HG03066 (cell line): Measurements from ENCODE around the gene AVPR2.

Experiments used
- ATAC-seq: cut with Tn5 transposase; IDR thresholded peaks from one replicate; pipeline ENCODE4 v1.9.1; 2021; ENCODE audit warnings: low read depth; ENCODE audit not compliant: unreplicated experiment

The AVPR2 gene

DNA sequence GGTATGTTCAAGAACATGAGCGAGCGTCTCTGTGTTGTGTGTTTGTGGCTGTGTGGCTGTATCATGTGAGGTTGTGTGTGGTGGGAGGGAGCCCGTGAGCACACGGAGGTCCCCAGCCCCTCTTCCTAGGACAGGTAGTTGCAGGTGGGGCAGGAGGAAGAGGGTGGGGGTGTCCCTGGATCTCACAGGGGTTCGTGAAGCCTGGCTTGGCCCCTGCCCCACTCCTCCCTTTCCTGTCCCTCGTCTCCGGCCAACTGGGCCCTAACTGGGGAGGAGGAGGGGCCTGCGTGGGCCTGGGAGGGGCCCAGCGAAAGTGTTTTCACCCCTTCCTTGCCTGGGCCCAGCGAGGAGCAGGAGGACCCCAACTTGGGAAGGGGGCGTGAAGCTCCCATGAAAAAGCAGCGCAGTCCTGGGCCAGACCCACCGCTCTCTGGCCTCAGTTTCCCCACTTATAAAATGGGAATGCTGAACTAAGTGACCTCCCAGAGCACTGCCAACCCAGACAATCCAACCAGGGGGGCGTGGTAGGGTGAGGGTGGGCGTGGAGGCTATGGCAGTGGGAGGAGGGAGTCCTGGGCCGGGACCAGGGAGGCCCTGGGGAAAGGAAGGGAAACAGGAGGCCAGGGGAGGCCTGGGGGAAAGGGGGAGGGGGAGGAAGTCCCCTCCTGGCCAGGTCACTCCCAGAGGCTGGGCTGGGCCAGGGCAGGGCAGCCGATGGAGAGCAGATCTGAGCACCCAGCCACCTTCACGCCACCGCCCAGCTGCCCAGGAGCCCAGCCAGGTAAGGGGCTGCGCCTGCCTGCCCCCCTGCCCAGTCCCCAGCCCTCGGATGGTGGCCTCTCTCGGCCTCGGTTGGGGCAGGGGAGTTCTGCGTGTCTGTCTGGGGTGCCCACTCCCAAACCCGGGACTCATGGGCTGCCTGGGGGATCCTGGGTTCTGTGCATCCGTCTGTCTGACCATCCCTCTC is at the start of gene AVPR2:
AVPR2 (plus strand) TSS at position 683 of the 967 bp plus-strand sequence. CDS start 473 bp downstream, outside the sequence.
- no peak for ATAC-seq

- no peak for ATAC-seq
Observed at GRCh38 chrX:153854702-153855101, 49.8 kb upstream of the AVPR2 start.

DNA sequence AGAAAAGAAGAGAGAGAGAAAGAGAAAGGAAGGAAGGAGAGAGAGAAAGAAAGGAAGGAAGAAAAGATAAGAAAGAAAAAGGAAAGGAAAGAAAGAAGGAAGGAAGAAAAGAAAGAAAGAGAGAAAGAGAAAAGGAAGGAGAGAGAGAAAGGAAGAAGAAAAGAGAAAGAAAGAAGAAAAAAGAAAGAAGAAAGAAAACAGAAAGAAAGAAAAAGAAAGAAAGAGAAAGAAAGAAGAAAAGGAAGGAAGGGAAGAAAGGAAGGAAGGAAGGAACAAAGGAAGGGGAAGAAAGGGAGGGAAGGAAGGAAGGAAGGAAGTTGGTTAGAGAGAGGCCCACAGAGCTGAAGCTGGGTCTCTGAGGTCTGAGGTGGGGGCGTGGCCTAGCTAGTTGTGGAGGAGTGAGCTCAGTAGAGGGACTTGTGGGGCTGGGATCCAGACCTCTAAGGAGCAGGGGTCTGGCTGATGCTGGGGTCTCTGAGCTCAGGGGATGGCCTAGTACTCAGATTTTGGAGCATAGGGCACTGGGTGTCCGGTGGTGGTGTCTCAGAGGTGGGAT is 47.0 kb upstream of the AVPR2 start:
- no peak for ATAC-seq

DNA sequence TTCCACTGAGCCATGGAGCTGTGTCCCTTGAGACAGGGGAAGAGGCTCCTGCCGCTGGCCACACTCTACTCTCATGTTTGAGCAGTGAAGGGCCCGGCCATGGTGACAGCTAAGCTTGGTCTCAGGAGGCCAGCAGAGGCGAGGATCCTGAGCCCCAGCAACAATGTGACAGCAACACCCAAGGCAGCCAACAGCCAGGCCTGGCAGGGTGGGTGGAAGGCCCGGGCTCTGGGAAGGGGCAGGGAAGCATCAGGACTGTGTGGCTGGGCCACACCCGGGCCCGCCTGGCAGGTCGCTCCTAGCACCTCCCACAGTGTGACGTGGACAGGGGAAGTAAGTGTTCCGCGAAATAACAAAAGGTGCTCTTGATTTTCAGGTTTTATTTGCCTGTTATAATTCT is 43.3 kb upstream of the AVPR2 start:
- no peak for ATAC-seq

DNA sequence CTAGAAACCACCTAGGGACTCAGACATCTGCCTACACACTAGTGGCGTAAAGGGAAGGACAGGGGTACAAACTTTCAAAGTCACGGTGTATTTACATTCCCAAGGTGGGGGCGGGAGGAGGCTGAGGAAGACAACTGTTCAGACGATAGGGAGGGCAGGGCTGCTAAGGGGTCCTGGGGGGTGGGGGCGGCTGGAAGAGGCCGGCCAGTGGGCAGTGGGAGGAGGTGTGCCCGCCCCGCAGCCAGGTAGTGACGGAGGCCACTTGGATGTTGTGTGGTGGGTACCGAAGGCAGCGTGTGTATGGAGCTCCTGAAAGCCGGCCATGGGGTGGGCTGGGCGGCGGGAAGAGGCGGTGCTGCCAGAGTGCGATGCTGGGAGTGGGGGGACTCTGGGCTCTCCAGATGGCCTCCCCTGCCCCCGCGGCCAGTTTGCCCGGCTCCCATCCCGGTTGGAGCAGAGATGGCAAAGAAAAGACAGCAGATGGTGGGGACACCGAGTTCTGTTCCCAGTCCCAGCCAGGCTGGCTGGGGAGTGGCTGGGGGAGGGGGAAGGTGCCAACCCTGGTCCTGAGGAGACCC is 42.7 kb upstream of the AVPR2 start:
- no peak for ATAC-seq

GRCh38 chrX:153862369-153863250 is 41.9 kb upstream of the AVPR2 start:
- ATAC-seq: no peak

DNA sequence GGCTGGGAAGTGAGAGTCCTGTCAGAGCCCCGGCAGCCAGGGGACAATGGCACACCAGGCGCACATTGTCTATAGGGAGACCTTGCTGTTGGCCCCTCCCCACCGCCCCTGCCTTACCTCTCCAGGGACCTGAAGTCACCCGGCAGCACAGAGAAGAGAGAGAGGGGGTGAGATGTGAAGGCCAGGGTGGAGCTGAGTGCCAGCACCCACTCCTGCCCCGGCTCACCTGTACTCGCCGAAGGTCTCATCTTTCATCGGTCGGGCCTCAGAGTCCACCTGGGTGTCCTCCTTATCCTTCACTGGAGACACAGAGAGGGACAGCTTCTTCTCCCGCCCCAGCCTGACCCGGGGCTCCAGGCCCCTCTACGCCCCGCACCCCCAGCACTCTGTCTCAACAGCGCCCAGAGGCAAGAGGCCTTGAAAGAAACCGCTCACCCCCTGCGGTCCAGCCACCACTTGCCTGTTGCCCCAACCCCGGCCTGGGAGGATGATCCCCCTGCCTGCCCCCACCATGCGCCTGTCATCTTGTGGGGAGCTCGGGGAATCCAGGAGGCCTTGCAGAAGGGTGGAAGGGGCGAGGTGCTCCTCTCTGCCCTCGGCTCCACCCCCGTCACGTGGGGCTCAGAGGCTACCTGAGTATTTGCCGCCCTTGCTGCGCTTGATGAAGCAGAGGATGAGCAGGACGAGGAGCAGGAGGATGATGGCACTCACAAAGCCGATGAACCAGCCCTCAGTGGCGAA is 41.1 kb upstream of the AVPR2 start:
- ATAC-seq: no peak

DNA sequence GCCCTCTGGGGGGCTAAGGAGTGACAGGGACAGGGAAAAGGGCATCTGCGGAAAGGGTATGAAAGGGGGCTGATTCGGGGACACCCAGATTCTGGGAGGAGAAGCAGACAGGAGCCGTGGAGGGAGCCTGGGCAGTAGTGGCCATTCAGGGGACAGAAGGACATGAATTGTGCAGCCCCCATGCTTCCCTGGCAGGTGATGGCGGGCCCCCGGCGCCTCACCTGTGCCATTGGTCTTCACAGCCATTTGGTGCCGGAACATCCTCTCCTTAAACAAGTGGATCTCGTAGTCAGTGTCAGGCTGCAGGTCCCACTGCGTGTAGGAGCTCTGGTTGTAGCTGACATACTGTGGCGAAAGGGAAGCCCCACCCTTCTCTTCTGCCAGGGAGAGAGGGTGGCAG is 40.4 kb upstream of the AVPR2 start:
- no peak for ATAC-seq

DNA sequence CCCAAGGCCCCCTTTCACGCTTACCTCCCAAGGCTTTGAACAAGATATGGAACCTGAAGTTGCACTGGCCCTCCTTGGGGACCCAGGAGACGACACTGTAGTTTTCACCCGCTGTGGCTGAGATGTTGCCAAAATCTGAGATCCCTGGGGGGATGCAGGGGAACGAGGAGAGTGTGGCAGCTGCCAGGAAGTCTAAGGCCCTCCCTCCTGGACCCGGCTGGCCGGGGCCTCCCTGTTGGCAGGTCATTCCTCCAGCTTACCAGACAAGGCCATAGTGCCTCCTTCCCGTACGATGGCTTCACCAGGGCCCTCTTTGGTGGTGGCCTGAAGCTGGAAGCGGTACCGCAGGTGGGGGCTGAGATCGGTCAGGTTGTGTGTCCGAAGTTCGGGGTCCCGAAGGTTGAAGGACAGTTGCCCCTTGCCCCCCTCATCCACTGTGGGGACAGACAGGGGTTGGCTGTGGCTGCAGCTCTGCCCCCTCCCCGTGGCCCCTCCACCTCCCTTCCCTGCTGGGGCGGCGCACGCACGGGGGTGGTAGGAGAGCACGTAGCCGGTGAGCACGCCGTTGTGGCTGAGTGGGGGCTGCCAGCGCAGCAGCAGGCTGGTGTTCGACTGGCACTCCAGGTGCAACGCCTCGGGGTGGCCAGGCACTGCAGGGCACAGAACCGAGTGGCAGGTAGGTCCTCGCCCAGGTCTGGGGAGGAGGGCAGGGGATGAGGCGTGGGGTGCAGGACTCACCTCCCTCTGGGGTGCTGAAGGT is 39.7 kb upstream of the AVPR2 start:
- ATAC-seq: no peak

- ATAC-seq: no peak
Observed at GRCh38 chrX:153865321-153865580, 39.2 kb upstream of the AVPR2 start.

- ATAC-seq: no peak
Observed at GRCh38 chrX:153865685-153866084, 38.8 kb upstream of the AVPR2 start.

GRCh38 chrX:153866302-153867019 is 38.0 kb upstream of the AVPR2 start:
- no peak for ATAC-seq

DNA sequence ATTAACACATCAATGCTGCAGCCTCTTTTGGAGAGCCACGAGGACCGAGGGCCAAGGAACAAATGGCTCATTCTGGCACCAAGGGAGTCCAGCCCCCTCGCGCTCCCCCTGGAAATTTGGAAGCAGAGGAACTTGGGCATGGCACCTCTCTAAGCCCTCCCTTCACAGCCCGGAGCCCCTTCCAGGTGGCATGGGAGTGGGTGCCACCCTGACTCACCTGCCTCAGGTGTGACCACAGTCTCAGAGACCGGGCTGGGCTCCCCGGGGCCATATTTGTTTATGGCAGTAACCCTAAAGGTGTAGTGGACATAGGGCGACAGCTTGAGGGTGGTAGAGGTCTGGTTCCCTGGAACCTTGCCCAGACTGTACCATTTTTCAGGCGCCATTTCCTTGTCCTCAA is 37.3 kb upstream of the AVPR2 start:
- no peak for ATAC-seq

DNA sequence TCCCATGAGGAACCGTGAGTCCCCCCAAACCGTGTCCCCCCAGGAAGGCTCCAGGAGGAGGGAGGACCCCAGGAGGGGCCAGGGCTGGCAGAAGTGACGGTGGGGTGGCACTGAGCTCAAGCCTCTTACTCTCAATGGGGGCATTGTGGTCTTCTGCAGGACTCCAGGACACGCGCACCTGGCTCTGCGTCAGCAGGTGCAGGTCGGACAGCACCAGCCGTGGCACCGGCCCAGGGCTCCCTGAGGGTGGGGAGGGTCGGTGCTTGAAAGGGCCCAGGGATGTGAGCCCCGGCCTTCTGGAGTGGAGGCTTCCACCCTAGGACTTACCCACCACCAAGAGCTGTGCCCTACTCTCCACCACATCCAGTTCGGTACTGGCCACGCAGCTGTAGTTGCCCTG is 36.8 kb upstream of the AVPR2 start:
- ATAC-seq: no peak

DNA sequence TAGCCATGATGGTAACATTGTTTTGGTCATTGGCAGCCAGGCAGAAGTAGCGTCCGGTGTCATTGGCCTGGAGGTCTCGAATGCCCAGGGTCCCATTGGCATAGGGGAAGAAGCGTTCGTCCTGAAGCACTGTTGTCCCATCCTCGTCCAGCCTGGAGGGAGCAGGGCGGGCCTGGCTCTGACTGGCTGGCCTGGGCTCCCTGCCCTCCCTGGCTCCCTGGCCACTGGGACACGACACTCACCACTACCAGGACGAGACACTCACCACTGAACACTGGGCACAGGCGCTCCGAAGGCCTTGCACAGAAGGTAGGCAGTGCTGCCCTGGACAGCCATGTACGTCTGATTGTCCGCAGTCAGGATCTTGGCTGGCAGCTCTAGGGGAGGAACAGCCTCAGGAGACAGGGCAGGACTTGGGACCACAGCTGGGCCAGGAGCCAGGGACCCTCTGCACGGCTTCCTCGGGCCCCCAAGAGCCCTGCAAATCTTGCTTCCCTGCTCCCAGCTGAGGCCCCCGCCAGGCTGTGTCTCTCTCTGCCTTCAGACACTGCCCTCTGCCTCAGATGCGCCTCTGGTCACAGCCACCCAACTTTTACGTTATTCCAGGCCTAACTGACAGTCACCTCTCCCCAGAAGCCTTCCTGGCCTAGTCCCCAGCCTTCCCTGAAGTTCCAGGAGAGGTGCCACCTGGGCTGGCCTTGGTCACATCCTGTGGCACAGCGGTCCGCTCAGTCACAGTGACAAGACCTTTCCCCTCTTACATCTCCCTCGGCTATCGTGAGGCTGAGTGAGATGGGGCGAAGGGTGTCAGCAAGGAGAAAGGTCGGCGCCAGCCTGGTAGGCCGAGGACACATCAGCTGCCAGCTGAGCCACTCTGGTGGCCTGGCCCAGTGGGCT is 35.6 kb upstream of the AVPR2 start:
- ATAC-seq: no peak

- no peak for ATAC-seq
Observed at GRCh38 chrX:153869473-153870287, 34.8 kb upstream of the AVPR2 start.

DNA sequence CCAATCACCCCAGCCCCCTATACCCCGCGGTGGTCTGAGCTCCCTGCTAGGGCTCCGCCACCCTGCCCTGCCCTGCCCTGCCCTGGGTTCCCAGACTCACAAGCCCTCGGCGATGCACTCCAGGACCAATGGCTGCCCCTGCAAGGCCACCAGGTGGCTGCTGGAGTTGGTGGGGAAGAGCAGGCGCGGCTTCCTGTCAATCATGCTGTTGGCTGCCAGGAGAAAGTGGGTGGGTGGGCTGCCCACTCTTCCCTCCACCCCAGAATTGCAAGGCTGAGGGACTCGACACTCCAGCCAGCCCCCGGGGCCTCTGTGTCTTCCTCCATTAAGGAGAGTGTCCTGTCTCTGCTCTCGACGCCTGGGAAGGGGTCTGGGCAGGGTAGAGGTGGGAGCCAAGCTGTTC is 34.2 kb upstream of the AVPR2 start:
- no peak for ATAC-seq
